Measurements from ENCODE around the gene TTC6.

TTC6 gene

GRCh38 chr14:37595809-37596621 is 586 bp downstream of the TTC6 start:
- no peak for TF ChIP-seq CTCF (IDR thresholded peaks at IDR 0.05; ENCODE audit: borderline replicate concordance, insufficient read depth, low read depth, low read length)
- H3K4me3 ChIP-seq (ENCODE audit: low read depth, low read length) = no peak overlapping the region

GRCh38 chr14:37596790-37597472 is 1.5 kb downstream of the TTC6 start:
- TF ChIP-seq CTCF (IDR thresholded peaks at IDR 0.05; ENCODE audit: borderline replicate concordance, insufficient read depth, low read depth, low read length) = no peak
- no peak overlapping the region for H3K4me3 ChIP-seq (ENCODE audit: low read depth, low read length)

- no peak for TF ChIP-seq CTCF (IDR thresholded peaks at IDR 0.05; ENCODE audit: borderline replicate concordance, insufficient read depth, low read depth, low read length)
- H3K4me3 ChIP-seq (ENCODE audit: low read depth, low read length) = no peak overlapping the region
Observed at GRCh38 chr14:37597538-37597913, 2.1 kb downstream of the TTC6 start.

- H3K4me3 ChIP-seq (ENCODE audit: low read depth, low read length) = no peak overlapping the region
- no peak for TF ChIP-seq CTCF (IDR thresholded peaks at IDR 0.05; ENCODE audit: borderline replicate concordance, insufficient read depth, low read depth, low read length)
Observed at GRCh38 chr14:37597914-37598746, 2.7 kb downstream of the TTC6 start.

- H3K4me3 ChIP-seq (ENCODE audit: low read depth, low read length) = no peak overlapping the region
- TF ChIP-seq CTCF (IDR thresholded peaks at IDR 0.05; ENCODE audit: borderline replicate concordance, insufficient read depth, low read depth, low read length) = no peak
Observed at GRCh38 chr14:37598747-37599506, 3.5 kb downstream of the TTC6 start.

- no peak overlapping the region for H3K4me3 ChIP-seq (ENCODE audit: low read depth, low read length)
- no peak for TF ChIP-seq CTCF (IDR thresholded peaks at IDR 0.05; ENCODE audit: borderline replicate concordance, insufficient read depth, low read depth, low read length)
Observed at GRCh38 chr14:37599507-37600368, 4.3 kb downstream of the TTC6 start.

Measured in GM12875 (cell line).